Neural crest cell (in vitro differentiated cells): Measurements from ENCODE around the gene VRK2. TPM values are rescaled to one million over a fixed set of nuclear protein-coding genes. Genes with fewer than 3 reads are reported as not detected.
A peak's percentile ranks its signal among the peaks of the same experiment; 100 is the strongest.

ENCODE experiments used
- DNase-seq: peaks from one replicate; pipeline ENCODE4 v3.0.0; 2021; ENCODE audit warnings: low read depth, mixed read lengths, low spot score
- H3K27ac Mint-ChIP-seq: one replicate; pipeline ENCODE4 v1.8.0; 2021; ENCODE audit warnings: mild to moderate bottlenecking, mixed read lengths; ENCODE audit not compliant: unreplicated experiment
- H3K27me3 Mint-ChIP-seq: 2 replicates; pipeline ENCODE4 v1.8.0; 2021; ENCODE audit warnings: low read depth, mild to moderate bottlenecking, mixed read lengths
- H3K36me3 Mint-ChIP-seq: 2 replicates; pipeline ENCODE4 v1.8.0; 2021; ENCODE audit warnings: low read depth, mild to moderate bottlenecking, mixed read lengths
- H3K4me1 Mint-ChIP-seq: 2 replicates; pipeline ENCODE4 v1.8.0; 2021; ENCODE audit warnings: mixed read lengths
- H3K4me3 Mint-ChIP-seq: one replicate; pipeline ENCODE4 v1.8.0; 2021; ENCODE audit warnings: mild to moderate bottlenecking, mixed read lengths
- H3K9me3 Mint-ChIP-seq: 2 replicates; pipeline ENCODE4 v1.8.0; 2021; ENCODE audit warnings: mixed read lengths
- CTCF ChIP-seq: fragments of 200-600 bp; sonication (generic); conservative IDR thresholded peaks from 2 replicates; pipeline ENCODE4 v1.5.0; 2021; ENCODE audit warnings: antibody characterized with exemption, mild to moderate bottlenecking
- total RNA-seq: library from RNA; stranded (reverse); gene quantifications from 2 replicates; pipeline ENCODE4 v1.2.1, GENCODE V29; 2021

The VRK2 gene
- total RNA-seq, 1 donor from 2014 or later: 21.4 TPM

GRCh38 chr2:58045580-58046334, 849 bp upstream of the VRK2 start:
- Mint-ChIP-seq H3K9me3 (no peaks in the 10 kb centered on the region), H3K27me3 (no peaks in the 10 kb centered on the region), H3K4me3 (peak overlapping the region; percentile 90), H3K27ac (no peak overlapping the region), H3K4me1 (peaks cover 25% of the 10 kb centered on the region), H3K36me3 (peaks cover 3% of the 10 kb centered on the region)
- TF ChIP-seq CTCF: no peak
- no peak for DNase-seq

DNA sequence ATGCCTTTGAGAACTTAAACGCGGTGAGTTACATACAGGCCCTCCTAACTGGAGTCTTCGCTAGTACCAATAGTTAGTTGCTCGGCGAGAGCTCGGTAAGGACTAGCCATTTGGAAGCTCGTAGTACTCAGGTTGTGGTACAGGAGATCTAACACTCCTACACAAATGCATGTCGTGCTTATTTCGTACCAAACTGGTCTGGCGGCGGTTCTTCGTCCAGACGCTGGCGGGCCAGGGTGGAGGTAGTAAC, 346 bp upstream of the VRK2 start:
- Mint-ChIP-seq H3K9me3 (no peaks in the 10 kb centered on the region), H3K4me1 (peaks cover 25% of the 10 kb centered on the region), H3K4me3 (peak overlapping the region; percentile 90), H3K36me3 (peaks cover 3% of the 10 kb centered on the region), H3K27me3 (no peaks in the 10 kb centered on the region), H3K27ac (peak overlapping the region; percentile 57)
- TF ChIP-seq CTCF: no peak
- no peak for DNase-seq

DNA sequence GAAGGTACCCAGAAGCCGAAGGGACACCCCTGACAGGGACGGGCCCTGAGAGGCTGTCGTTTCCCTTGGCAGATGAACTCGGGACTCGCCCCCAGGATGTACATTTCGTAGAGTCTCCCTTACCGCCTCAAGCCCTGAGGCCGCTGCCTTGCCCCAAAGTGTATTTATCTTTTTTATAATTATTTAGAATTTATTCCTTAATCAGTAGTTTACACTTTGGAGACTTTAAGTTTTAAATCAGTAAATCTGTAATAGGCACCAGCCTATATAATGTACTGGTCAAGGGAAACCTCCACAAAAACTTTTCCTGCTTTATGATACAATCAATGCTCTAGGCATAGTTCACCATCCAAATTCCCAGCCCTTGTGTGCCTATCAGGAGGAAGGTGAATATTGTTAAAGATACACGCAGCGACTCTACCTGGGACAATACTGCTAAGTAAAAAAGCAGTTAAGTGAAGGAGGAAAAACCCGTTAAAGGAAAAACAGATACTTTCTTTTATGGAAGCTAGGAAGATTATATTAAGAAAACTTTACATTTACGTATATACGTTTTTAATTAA, 848 bp downstream of the VRK2 start:
- peaks cover 3% of the 10 kb centered on the region for H3K36me3 Mint-ChIP-seq
- no peaks in the 10 kb centered on the region for H3K9me3 Mint-ChIP-seq
- no peak for TF ChIP-seq CTCF
- no peaks in the 10 kb centered on the region for H3K27me3 Mint-ChIP-seq
- peak overlapping the region; percentile 84 for H3K27ac Mint-ChIP-seq
- H3K4me3 Mint-ChIP-seq: peak overlapping the region; percentile 90
- H3K4me1 Mint-ChIP-seq: peaks cover 30% of the 10 kb centered on the region
- DNase-seq: no peak

DNA sequence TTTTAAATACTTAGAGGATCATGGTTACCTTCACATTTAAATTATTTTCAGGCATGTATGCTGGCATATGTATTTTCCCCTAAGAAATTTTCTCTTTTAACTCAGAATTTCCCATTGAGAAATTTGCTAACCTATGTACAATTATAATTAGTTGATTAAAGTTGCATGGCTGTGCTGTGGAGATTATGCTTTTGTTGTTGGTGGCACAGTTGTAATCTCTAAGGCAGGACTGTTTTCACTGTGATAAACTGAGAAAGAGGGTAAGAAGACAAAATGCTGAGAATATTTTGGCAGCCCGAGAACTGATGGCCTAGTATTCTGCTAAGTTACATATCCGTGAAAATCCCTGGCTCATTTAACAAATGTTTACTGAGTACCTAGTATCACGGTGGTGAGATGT, 1.4 kb downstream of the VRK2 start:
- H3K27me3 Mint-ChIP-seq: no peaks in the 10 kb centered on the region
- no peak for DNase-seq
- no peak for TF ChIP-seq CTCF
- peaks cover 3% of the 10 kb centered on the region for H3K36me3 Mint-ChIP-seq
- peaks cover 30% of the 10 kb centered on the region for H3K4me1 Mint-ChIP-seq
- H3K9me3 Mint-ChIP-seq: no peaks in the 10 kb centered on the region
- H3K4me3 Mint-ChIP-seq: peak overlapping the region; percentile 77
- H3K27ac Mint-ChIP-seq: no peak overlapping the region

DNA sequence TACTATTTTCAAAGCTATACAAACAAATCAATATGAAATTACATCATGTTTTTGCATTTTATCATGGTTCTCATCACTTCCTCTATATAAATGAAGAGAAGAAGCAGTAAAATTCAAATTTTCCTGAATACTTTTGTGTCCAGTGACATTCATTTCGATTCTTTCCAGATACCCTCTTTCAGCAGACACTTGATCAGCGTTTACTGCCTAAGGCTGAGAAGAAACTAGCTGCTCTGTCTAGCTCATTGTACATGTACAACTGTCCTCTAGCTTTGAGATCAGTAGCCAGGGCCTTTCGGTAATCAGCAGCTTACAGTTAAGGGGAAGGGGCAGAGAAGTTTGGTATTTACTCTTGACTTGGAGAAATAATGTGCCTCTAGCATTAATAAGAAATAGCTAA, 4.8 kb downstream of the VRK2 start:
- no peak for DNase-seq
- H3K27me3 Mint-ChIP-seq: no peaks in the 10 kb centered on the region
- H3K9me3 Mint-ChIP-seq: no peaks in the 10 kb centered on the region
- H3K36me3 Mint-ChIP-seq: peaks cover 5% of the 10 kb centered on the region
- no peak overlapping the region for H3K4me3 Mint-ChIP-seq
- H3K27ac Mint-ChIP-seq: no peak overlapping the region
- H3K4me1 Mint-ChIP-seq: peaks cover 19% of the 10 kb centered on the region
- no peak for TF ChIP-seq CTCF
